Myocyte (in vitro differentiated cells): ENCODE results near the gene MORN4. TPM values are rescaled to one million over a fixed set of nuclear protein-coding genes. Genes with fewer than 3 reads are reported as not detected.

Source experiments
- DNase-seq: peaks from one replicate; pipeline ENCODE4 v3.0.0-alpha.2; 2012; ENCODE audit warnings: low read depth
- total RNA-seq: library from RNA; depleted of rRNA; stranded (reverse); fragments of >200 nt; gene quantifications from 2 replicates; pipeline ENCODE4 v1.2.3, GENCODE V29; 2014

Gene MORN4
- total RNA-seq, 1 donor from 2014 or later: 4.9 TPM

DNA sequence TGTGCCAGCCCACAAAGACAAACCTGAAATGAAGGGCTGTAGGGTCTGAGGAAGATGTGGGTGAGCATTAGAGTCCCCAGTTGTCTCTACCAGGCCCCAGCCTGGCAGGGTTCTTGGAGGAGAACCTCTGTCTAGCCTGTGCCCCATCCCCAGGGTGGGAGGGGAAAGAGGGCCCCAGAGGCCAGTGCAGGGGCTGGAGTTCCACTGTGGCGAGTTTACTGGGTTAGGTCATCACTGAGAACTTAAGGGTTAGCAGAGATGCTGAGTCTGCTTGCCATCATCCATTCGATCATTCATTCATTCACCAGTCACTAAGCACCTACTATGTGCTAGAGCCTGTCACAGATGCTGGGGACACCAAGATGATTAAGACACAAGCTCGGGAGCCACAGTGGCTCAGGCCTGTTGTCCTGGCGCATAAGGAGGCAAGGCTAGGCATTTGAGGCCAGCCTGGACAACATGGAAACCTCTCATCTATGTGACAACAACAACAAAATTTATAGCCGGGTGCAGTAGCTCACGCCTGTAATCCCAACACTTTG lies 58.1 kb downstream of the MORN4 start:
- DNase-seq: peak; percentile 52

DNA sequence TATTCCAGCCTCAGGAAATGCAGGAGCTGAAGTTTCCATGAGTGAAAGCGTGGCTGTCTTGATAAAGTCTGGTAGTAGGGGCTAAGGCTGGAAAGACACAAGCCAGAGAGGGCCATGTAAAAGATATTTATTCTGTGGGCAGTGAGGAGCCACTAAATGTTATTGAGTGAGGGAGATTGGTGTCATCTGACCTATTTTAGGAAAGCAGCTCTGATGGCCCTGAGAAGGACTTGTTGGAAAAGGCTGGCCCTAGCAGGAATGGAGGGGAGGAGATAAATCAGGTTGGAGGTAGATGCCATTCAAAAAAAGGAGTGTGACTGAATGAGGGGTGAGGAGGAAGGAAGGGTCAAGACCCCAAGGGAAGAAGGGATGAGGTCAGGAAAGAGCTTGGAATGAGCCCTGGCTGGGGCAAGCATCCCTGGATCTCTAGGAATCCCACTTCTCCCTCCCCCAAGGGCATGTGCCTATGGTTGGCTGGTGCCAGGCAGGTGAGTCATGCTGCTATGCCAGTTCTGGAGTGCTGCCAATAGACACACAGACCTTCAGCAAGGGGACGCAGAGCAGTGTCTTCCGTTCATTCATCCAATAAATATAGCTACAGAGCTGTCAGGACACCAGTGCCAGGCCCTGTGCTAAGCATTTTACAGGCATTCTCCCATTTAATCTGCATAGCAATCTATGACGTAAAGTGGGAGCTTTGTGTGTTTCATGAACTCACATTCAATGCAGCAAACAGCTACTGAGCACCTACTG lies 58.8 kb downstream of the MORN4 start:
- peak; percentile 99 for DNase-seq

DNA sequence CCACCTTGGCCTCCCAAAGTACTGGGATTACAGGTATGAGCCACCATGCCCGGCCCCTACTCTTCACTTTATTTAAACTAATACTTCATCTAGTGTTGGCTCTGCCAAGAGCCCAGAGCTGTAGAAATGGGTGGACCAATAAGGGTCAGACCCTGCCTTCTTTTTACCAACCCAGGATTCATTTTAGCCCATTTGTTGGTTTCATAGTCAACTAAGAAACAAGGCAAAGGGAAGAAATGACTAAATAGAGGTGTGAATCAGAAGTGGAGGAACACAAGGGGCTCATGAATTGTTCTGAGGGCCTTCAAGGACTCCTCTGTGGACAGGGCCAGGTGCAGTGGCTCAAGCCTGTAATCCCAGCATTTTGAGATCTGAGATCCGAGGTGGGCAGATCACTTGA lies 59.6 kb downstream of the MORN4 start:
- no peak for DNase-seq

DNA sequence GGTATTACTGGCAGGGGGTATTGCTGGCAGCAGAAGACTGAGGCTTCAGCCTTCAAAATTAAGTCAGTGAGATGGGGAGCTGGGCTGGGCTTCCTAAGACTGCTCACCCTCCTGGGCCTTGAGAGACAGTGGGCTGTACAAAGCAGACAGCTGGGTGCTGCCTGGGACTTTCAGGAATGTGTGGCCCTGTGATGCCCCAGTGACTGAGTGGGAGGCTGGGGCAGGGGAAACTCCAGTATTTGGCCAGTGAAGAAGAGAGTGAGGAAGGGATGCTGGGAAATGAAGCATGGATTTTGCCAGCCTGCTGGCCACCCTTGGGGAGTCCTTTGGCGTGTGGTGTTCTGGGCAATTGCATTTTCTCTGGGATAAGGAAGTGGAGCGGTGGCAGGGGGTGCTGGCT lies 60.3 kb downstream of the MORN4 start:
- peak; percentile 83 for DNase-seq

DNA sequence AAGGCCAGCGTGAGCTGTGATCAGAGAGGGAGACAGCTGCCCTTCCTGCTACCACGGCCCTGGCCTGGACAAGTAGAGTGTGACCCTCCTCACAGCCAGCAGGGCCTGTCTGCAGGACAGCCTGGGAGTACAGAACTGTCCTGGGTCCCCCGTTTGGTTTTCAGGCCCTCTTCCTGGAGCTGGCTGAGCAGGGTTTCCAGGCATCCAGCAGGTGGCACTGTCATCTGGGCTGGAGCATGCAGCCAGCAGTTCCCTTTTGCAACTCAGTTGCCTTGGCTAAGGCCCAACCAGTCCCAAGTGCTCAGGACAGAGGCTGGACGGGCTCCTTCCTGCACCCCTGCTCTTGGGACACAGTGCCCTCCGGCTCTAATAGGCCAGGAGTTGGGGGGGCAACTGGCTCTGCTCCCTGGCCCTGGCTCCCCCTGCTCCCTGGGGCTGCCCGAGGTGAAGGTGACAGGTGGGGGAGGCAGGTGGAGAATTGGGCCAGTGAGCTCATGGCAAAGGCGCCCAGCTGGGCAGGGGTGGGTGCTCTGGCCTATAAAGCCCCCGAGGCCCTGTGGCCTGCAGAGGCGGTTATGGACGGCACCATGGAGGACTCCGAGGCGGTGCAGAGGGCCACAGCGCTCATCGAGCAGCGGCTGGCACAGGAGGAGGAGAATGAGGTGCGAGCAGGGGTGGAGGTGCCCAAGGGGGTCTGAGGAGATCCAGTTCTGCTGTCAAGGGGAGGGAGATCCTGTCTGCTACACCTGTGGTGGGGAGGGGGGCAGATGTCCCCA lies 60.9 kb downstream of the MORN4 start, which contains the start of gene ANKRD2:
ANKRD2 (plus strand) TSS at position 566 of the 776 bp plus-strand sequence; CDS start at position 576, 10 bp downstream.
- DNase-seq: peak; percentile 86

DNA sequence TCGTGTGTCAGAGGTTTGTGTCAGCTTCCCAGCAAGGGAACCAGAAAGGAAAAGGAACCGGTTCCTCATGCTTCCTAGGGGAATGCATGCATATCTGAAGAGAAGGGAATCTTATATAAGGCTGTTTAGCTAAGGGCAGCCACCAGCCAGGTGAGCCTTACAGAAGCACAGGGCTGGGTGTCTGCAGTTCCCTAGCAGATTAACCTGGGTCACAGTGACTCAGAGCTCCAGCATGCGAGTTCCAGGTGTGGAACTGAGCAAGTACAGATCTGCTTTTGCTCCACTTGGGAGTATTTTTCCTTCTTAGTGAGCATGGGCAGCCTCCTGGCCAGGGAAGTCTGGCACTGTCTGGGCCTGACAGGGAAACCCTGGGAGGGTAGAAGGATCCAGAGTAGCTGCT lies 61.7 kb downstream of the MORN4 start:
- DNase-seq: no peak

DNA sequence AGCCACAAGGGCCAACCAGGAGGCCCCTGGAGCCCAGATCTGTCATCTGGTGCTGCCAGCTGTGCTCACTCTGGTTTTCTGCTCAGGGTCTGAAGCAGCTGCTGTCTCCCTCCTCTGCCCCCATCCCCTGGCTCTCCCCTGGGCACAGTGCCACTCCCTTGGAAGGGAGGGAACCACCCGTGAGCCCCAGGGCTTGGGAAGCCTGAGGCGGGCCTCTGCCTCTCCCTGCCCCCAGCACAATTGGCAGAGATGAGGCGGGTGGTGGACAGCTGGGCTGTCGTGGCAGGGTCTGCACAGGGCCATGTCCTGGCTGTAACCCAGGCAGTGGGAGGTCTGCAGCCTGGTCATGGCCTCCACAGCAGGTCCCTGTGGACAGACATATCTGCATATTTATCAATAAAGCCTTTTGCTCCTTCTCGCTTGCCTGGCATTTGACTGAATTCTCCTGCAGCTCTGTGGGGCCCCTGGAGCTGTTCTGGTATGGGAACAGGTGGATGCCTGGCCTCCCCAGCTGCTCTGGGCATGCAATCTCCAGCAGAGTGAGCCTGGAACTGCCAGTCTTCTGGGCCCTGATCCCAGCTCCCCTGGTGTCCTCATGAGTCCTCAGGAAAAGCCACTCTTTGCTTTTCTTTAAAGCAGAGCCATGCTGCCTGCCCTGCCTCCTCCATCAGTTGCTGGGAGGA lies 62.4 kb downstream of the MORN4 start:
- DNase-seq: peak; percentile 96

DNA sequence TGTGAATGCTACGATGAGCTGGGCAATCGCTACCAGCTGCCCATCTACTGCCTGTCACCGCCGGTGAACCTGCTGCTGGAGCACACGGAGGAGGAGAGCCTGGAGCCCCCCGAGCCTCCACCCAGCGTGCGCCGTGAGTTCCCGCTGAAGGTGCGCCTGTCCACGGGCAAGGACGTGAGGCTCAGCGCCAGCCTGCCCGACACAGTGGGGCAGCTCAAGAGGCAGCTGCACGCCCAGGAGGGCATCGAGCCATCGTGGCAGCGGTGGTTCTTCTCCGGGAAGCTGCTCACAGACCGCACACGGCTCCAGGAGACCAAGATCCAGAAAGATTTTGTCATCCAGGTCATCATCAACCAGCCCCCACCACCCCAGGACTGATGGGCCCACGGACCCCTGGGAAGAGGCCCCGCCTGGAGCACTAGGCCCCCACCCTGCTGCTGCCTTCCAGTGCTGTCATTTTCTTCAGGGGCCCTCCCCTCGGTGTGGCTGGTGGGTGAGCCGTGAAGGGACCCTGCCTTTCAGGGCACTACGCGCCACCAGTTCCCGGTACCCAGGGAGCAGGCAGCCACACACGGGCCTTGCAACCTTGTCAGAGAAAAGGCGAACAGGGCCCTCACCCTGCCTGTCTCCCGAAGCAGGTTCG lies 63.0 kb downstream of the MORN4 start:
- DNase-seq: peak; percentile 33

DNA sequence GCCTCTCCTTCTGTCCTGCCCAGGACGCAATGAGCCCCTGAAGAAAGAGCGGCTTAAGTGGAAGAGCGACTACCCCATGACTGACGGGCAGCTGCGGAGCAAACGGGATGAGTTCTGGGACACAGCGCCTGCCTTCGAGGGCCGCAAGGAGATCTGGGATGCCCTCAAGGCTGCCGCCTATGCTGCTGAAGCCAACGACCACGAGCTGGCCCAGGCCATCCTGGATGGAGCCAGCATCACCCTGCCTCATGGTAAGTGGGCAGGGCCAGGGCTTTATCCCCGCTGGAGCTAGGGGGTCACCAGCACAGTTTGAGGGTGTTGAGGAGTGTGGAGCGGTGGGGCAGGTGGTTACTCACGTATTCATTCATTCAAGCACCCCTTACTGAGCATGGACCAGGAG lies 65.4 kb downstream of the MORN4 start:
- DNase-seq: no peak

DNA sequence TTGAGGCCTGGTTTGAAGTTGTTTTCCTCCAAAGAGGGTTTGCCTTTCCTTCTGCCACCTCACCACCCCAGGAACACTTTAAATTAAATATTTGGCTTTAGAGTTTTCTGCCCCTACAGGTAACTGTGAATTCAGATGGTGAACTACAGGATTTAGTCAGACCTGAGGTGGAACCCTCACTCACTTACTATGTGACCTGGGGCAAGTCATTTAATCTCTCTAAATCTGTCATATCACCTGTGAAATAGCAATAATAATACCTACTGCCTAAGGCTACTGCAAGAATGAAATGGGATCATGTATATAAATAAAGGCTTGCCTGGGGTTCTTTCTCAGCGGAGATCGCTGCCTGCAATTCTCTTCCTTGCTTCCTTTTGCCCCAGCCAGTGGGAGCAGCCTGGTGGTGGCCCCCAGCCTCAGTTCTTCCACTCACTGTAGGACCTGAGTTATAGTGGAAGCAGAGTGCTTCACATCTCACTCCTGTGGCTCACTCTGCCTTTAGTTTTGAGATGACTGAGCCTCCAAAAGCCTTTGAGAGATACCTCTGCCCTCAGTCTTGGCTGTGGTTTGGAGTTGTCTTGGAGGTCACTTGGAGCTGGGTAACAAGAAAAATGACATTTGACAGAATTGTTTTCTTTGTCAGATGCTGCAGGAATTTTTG lies 66.8 kb downstream of the MORN4 start:
- DNase-seq: no peak

DNA sequence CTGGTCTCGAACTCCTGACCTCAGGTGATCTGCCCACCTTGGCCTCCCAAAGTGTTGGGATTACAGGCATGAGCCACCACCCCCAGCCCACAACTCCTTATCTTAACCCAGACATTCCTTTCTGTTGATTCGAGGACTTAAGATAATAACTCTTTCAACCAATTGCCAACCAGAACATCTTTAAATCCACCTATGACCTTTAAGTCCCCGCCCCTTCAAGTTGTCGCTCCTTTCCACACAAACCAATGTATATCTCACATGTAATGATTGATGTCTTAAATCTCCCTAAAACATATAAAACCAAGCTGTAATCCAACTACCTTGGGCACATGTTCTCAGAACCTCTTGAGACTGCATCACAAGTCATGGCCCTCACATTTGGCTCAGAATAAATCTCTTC lies 68.5 kb downstream of the MORN4 start:
- DNase-seq: no peak

Other genes starting within 250 kb of the MORN4 start
- gene RRP12, start 232.2 kb downstream of the MORN4 start, total RNA-seq: 25.6 and 26.5 TPM in 2 replicates
- gene PGAM1, start 207.3 kb downstream of the MORN4 start, total RNA-seq: 463 and 464 TPM in 2 replicates
- gene EXOSC1, start 187.5 kb downstream of the MORN4 start, total RNA-seq: 25.1 and 26.8 TPM in 2 replicates
- gene ZDHHC16, start 187.3 kb downstream of the MORN4 start, total RNA-seq: 42.1 and 49.9 TPM in 2 replicates
- 149 and 168 TPM in 2 replicates for gene MMS19, start 135.1 kb downstream of the MORN4 start, total RNA-seq
- gene UBTD1, start 134.6 kb downstream of the MORN4 start, total RNA-seq: 81.1 and 95.8 TPM in 2 replicates
- 61.9 and 115 TPM in 2 replicates for gene ANKRD2, start 60.7 kb downstream of the MORN4 start, total RNA-seq
- gene HOGA1, start 49.1 kb downstream of the MORN4 start, total RNA-seq: 1.1 and 1.8 TPM in 2 replicates
- 0.62 TPM in 1 of 2 replicates, not detected in the other for gene C10orf62, start 43.8 kb downstream of the MORN4 start, total RNA-seq
- gene PI4K2A, start 7.2 kb upstream of the MORN4 start, total RNA-seq: 32.2 and 33.7 TPM in 2 replicates
- gene AVPI1, start 53.7 kb upstream of the MORN4 start, total RNA-seq: 30.9 and 56.8 TPM in 2 replicates
- 31.3 and 37.2 TPM in 2 replicates for gene MARVELD1, start 80.2 kb upstream of the MORN4 start, total RNA-seq
- 25.5 and 30.5 TPM in 2 replicates for gene ZFYVE27, start 103.6 kb upstream of the MORN4 start, total RNA-seq
- 0.91 and 1.4 TPM in 2 replicates for gene SFRP5, start 138.5 kb upstream of the MORN4 start, total RNA-seq
- gene GOLGA7B, start 216.3 kb upstream of the MORN4 start, total RNA-seq: 0.29 and 0.42 TPM in 2 replicates